HCT116 (cell line): ENCODE measurements around the gene GLRX. TPM values are rescaled to one million over a fixed set of nuclear protein-coding genes. Genes with fewer than 3 reads are reported as not detected.

Source experiments
- ATAC-seq: fragments of 200-7000 bp; cut with Tn5 transposase; 2 replicates; pipeline ENCODE4 v1.9.1; 2020; ENCODE audit warnings: mild to moderate bottlenecking, moderate library complexity
- BruUV-seq: library from RNA; stranded (reverse); fragments of 400-500 nt; replicated peaks from 2 replicates; lab custom pipeline; 2021; lab: Mats Ljungman, UMichigan
- CTCF ChIA-PET: fragments of 300-600 bp; sonication (Branson Sonifier 250); formaldehyde crosslinking; loops from one replicate; lab custom pipeline; 2021; ENCODE audit warnings: antibody characterized with exemption; lab: Charles Lee
- POLR2A ChIA-PET: fragments of 300-600, 350-600 bp; sonication (Branson Sonifier 250); formaldehyde crosslinking; loops from one replicate; lab custom pipeline; 2021; ENCODE audit warnings: antibody characterized with exemption; lab: Charles Lee
- RAD21 ChIA-PET, 2 experiments: fragments of 300-600 bp; sonication (Branson Sonifier 250); formaldehyde crosslinking; loops; one replicate each; lab custom pipeline; 2023; ENCODE audit warnings: low total read pairs in 2 of 2; ENCODE audit not compliant: uncharacterized antibody in 2 of 2, unreplicated experiment in 2 of 2, low non-redundant PET in 1 of 2; lab: Charles Lee
- DNase-seq: peaks from one replicate; pipeline ENCODE4 v3.0.0-alpha.2; 2010; ENCODE audit warnings: low read depth, low spot score
- H2AFZ ChIP-seq: fragments of 200-600 bp; shearing (Covaris generic), sonication (generic); 2 replicates; pipeline ENCODE4 v1.6.1; 2017; ENCODE audit warnings: low read depth, mixed run types, mixed read lengths, antibody characterized with exemption, low read length; ENCODE audit not compliant: poor library complexity, severe bottlenecking
- H3K27ac ChIP-seq: 2 replicates; pipeline ENCODE4 v1.5.1; 2012; ENCODE audit warnings: low read depth, low read length
- H3K27me3 ChIP-seq: fragments of 200-600 bp; sonication (generic); 2 replicates; pipeline ENCODE4 v1.6.1; 2016; ENCODE audit warnings: mixed run types, low read length, mixed read lengths; ENCODE audit not compliant: insufficient read depth
- H3K36me3 ChIP-seq, 2 experiments: fragments of 200-500 bp in 1 of 2; fragments of 200-600 bp in 1 of 2; sonication (Bioruptor generic) in 1 of 2; sonication (generic) in 1 of 2; 2 replicates each; pipeline versions ENCODE4 v1.5.1 to v1.6.1; 2014 to 2016; ENCODE audit warnings: low read length in 2 of 2, inconsistent platforms in 1 of 2, mixed read lengths in 1 of 2, mixed run types in 1 of 2; ENCODE audit not compliant: insufficient read depth in 2 of 2, control insufficient read depth in 1 of 2
- H3K4me1 ChIP-seq, 2 experiments: fragments of 200-600 bp in 1 of 2; sonication (generic) in 1 of 2; 2 replicates each; pipeline versions ENCODE4 v1.5.1 to v1.6.1; 2012 to 2017; ENCODE audit warnings: low read length in 2 of 2, inconsistent platforms in 1 of 2, mild to moderate bottlenecking in 1 of 2, mixed read lengths in 1 of 2, mixed run types in 1 of 2, moderate library complexity in 1 of 2; ENCODE audit not compliant: insufficient read depth in 2 of 2, control insufficient read depth in 1 of 2
- H3K4me2 ChIP-seq: fragments of 200-600 bp; sonication (generic); 2 replicates; pipeline ENCODE4 v1.6.1; 2017; ENCODE audit warnings: mixed run types, low read length, mixed read lengths
- H3K4me3 ChIP-seq, 2 experiments: fragments of 200-600 bp in 1 of 2; sonication (generic) in 1 of 2; replicated peaks in 1 of 2; 2 replicates each; pipeline ENCODE4 v1.5.1; 2011 to 2016; ENCODE audit warnings: low read length in 2 of 2, control low read depth in 1 of 2, low read depth in 1 of 2, mild to moderate bottlenecking in 1 of 2, mixed read lengths in 1 of 2, mixed run types in 1 of 2
- H3K79me2 ChIP-seq: fragments of 200-600 bp; sonication (generic); 2 replicates; pipeline ENCODE4 v1.6.1; 2017; ENCODE audit warnings: mild to moderate bottlenecking, mixed run types, low read length, moderate library complexity, mixed read lengths; ENCODE audit not compliant: insufficient read depth
- H3K9ac ChIP-seq: fragments of 200-600 bp; sonication (generic); 2 replicates; pipeline ENCODE4 v1.6.1; 2016; ENCODE audit warnings: low read length, mixed read lengths
- H3K9me2 ChIP-seq: fragments of 200-600 bp; sonication (generic), shearing (Covaris generic); 2 replicates; pipeline ENCODE4 v1.6.1; 2017; ENCODE audit warnings: mixed run types, mild to moderate bottlenecking, moderate library complexity; ENCODE audit not compliant: insufficient read depth
- H3K9me3 ChIP-seq, 2 experiments: fragments of 200-500 bp in 1 of 2; fragments of 200-600 bp in 1 of 2; sonication (Bioruptor generic) in 1 of 2; sonication (generic) in 1 of 2; 2 replicates each; pipeline ENCODE4 v1.6.1; 2014 to 2017; ENCODE audit warnings: low read length in 2 of 2, mixed read lengths in 2 of 2, inconsistent platforms in 1 of 2, low read depth in 1 of 2, mild to moderate bottlenecking in 1 of 2, mixed run types in 1 of 2, moderate library complexity in 1 of 2; ENCODE audit not compliant: control insufficient read depth in 1 of 2, insufficient read depth in 1 of 2
- H4K20me1 ChIP-seq: fragments of 200-600 bp; sonication (generic), shearing (Covaris generic); 2 replicates; pipeline ENCODE4 v1.6.1; 2017; ENCODE audit warnings: mixed run types, mild to moderate bottlenecking, moderate library complexity; ENCODE audit not compliant: insufficient read depth
- CEBPB ChIP-seq: IDR thresholded peaks from 2 replicates; pipeline ENCODE4 v1.6.1; 2012; ENCODE audit warnings: low read depth
- CTCF ChIP-seq, 3 experiments: fragments of 200-600 bp in 1 of 3; sonication (generic) in 1 of 3; IDR thresholded peaks in 2 of 3; conservative IDR thresholded peaks in 1 of 3; 2 replicates each; pipeline ENCODE4 v1.5.1; 2012 to 2017; ENCODE audit warnings: low read depth in 2 of 3, low read length in 2 of 3, antibody characterized with exemption in 1 of 3, borderline replicate concordance in 1 of 3, control low read depth in 1 of 3, mild to moderate bottlenecking in 1 of 3, mixed read lengths in 1 of 3, mixed run types in 1 of 3, moderate library complexity in 1 of 3; ENCODE audit not compliant: insufficient read depth in 1 of 3
- EZH2phosphoT487 ChIP-seq: fragments of 200-600 bp; IDR thresholded peaks from 2 replicates; pipeline ENCODE4 v1.6.1; 2018; ENCODE audit warnings: antibody characterized with exemption, borderline replicate concordance
- FOSL1 ChIP-seq: IDR thresholded peaks from 2 replicates; pipeline ENCODE4 v1.6.1; 2012; ENCODE audit warnings: low read depth
- JUND ChIP-seq: IDR thresholded peaks from 2 replicates; pipeline ENCODE4 v1.6.1; 2012
- POLR2A ChIP-seq: IDR thresholded peaks from 2 replicates; pipeline ENCODE4 v1.7.0; 2011; ENCODE audit warnings: borderline replicate concordance; ENCODE audit not compliant: insufficient read depth, insufficient read length; ENCODE audit errors: extremely low read depth
- POLR2AphosphoS5 ChIP-seq: IDR thresholded peaks from 2 replicates; pipeline ENCODE4 v1.6.1; 2011; ENCODE audit warnings: mild to moderate bottlenecking, low read depth, low read length, moderate library complexity
- RAD21 ChIP-seq: IDR thresholded peaks from 2 replicates; pipeline ENCODE4 v1.6.1; 2012; ENCODE audit warnings: low read depth, mild to moderate bottlenecking
- REST ChIP-seq: IDR thresholded peaks from 2 replicates; pipeline ENCODE4 v1.6.1; 2012; ENCODE audit warnings: low read depth
- SRF ChIP-seq: IDR thresholded peaks from 2 replicates; pipeline ENCODE4 v1.6.1; 2012; ENCODE audit warnings: low read depth
- TCF7L2 ChIP-seq: IDR thresholded peaks from 2 replicates; pipeline ENCODE4 v1.7.0; 2011; ENCODE audit warnings: borderline replicate concordance, inconsistent platforms; ENCODE audit not compliant: insufficient read depth, insufficient read length; ENCODE audit errors: extremely low read depth
- ZFX ChIP-seq: fragments of 450-650 bp; IDR thresholded peaks from 2 replicates; pipeline ENCODE4 v1.6.1; 2017
- ZNF274 ChIP-seq: fragments of 200-500 bp; sonication (Bioruptor generic); IDR thresholded peaks from 2 replicates; pipeline ENCODE4 v1.6.1; 2014; ENCODE audit warnings: mild to moderate bottlenecking, low read depth, low read length, inconsistent platforms
- intact Hi-C: fragments of 100-400 bp; cut with micrococcal nuclease; formaldehyde crosslinking; loops from 2 replicates; pipeline ENCODE4 v1.10.0; 2022
- total RNA-seq: library from RNA; stranded (reverse); gene quantifications from one replicate; pipeline ENCODE4 v1.2.1, GENCODE V29; 2021; ENCODE audit not compliant: unreplicated experiment

GLRX gene
- total RNA-seq, 1 experiment from 2014 or later = 29.3 TPM

DNA sequence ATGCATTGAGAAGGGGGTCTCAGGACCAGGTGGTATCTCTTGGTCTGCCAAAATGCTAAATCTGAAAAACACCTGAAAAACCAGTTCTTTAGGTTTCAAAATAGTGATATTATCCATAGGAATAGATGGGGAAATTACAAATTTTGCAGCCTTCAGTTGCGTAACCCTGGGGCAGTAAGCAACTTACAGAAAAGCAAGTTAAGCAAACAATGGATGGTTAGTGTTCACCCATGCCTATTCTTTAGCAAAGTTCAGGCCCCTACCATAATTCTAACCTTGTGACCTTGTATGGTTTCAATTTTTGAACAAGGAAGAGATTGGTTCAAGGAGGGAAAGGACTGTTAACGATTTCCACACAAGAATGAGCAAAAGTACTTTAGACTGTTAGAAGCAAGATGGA, 24.5 kb downstream of the GLRX start:
- Histone ChIP-seq H3K27me3 (no peaks in the 10 kb centered on the region), H3K79me2 (no peaks in the 10 kb centered on the region), H3K9me3 (no peaks in the 10 kb centered on the region), H2AFZ (no peak overlapping the region), H3K9ac (no peak overlapping the region), H3K36me3 (peaks cover 0 to 4% of the 10 kb centered on the region in 2 experiments; a peak in 1 of 4 replicates), H4K20me1 (no peaks in the 10 kb centered on the region), H3K27ac (no peak overlapping the region), H3K4me3 (no peak overlapping the region), H3K4me2 (no peak overlapping the region), H3K4me1 (no peaks in the 10 kb centered on the region), H3K9me2 (no peaks in the 10 kb centered on the region)
- DNase-seq (no peak), ATAC-seq (no peak)
- no TSS peak for BruUV-seq
- POLR2A ChIA-PET = no interaction called here
- RAD21 ChIA-PET = no interaction called here
- CTCF ChIA-PET = interaction anchor here (1.4 kb wide), 1 partner anchor 17 kb away, joined by 5 read pairs; no protein-coding TSS in a partner anchor
- TF ChIP-seq RAD21 = no peak
- no peak for TF ChIP-seq FOSL1
- TF ChIP-seq CTCF (IDR thresholded peaks at IDR 0.05 in 2 of 3, conservative IDR thresholded peaks at IDR 0.05 in 1 of 3; ENCODE audit: borderline replicate concordance in 1 of 3, insufficient read depth in 1 of 3, low read depth in 2 of 3, low read length in 2 of 3) = no peak
- no peak for TF ChIP-seq JUND
- TF ChIP-seq EZH2phosphoT487 = no peak
- no peak for TF ChIP-seq TCF7L2
- no peak for TF ChIP-seq REST
- TF ChIP-seq CEBPB = no peak
- no peak for TF ChIP-seq ZNF274
- no peak for TF ChIP-seq POLR2A
- no peak for TF ChIP-seq ZFX
- TF ChIP-seq POLR2AphosphoS5 = no peak
- TF ChIP-seq SRF = no peak
- intact Hi-C loops = no loop called here
